ENCODE measurements around the gene SH3PXD2A.
A peak's percentile ranks its signal among the peaks of the same experiment; 100 is the strongest.

SH3PXD2A gene

DNA sequence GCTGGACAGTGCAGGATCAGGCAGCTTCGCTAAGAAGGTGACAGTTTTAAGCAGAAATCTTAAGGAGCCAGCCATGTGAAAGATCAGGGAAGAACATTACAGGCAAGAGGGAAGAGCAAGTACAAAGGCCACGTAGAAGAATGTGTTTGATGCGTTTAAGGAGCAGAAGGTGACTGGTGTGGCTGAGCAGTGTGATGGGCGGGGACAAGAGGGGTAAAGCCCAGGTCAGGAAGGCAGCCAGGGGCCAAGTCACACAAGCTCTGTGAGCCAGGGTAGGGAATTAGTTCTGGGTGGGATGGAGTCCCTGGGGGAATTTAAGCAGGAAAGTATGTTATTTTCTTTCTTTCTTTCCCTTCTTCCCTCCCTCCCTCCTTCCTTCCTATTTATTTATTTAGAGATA, 166.9 kb downstream of the SH3PXD2A start:
- TF ChIP-seq, protein P1, sequence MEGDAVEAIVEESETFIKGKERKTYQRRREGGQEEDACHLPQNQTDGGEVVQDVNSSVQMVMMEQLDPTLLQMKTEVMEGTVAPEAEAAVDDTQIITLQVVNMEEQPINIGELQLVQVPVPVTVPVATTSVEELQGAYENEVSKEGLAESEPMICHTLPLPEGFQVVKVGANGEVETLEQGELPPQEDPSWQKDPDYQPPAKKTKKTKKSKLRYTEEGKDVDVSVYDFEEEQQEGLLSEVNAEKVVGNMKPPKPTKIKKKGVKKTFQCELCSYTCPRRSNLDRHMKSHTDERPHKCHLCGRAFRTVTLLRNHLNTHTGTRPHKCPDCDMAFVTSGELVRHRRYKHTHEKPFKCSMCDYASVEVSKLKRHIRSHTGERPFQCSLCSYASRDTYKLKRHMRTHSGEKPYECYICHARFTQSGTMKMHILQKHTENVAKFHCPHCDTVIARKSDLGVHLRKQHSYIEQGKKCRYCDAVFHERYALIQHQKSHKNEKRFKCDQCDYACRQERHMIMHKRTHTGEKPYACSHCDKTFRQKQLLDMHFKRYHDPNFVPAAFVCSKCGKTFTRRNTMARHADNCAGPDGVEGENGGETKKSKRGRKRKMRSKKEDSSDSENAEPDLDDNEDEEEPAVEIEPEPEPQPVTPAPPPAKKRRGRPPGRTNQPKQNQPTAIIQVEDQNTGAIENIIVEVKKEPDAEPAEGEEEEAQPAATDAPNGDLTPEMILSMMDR (IDR thresholded peaks at IDR 0.05), result no peak

DNA sequence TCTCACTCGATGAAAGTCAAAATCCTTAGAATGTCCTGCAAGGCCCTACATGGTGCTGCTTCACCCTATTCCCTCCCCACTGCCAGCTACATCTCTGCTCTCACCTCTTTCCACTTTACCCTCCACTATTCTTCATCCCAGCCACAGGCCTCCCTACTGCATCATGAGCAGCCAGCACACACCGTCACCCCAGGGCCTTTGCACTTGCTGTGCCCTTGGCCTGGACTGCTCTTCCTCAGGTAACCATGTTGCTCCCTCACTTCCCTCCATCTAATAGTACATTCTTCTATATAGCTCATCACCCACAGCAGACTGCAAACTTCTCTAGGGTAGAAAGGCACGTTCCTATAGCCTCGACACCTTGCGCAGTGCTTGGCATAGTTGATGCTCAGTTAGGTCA, 167.7 kb downstream of the SH3PXD2A start:
- TF ChIP-seq, protein P1 (IDR thresholded peaks at IDR 0.05), result no peak

DNA sequence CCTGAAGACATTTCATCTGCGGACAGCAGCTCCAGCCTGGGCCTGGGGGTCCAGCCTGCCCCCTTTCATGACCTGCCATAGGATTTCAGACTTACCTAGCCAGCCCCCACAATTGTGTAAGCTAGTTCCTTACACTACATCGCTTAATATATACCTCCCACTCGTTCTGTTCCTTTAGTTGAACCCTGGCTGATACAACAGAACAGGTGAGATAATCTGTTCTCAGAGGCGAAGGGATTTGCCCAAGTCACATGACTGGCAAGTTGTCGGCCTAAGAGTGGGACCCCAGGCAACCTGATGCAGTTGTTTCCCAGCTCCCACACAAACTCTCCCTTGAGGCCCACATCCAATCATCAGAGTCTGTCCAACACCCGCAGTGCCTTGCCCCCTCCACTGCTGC, 168.2 kb downstream of the SH3PXD2A start:
- TF ChIP-seq, protein P1 (IDR thresholded peaks at IDR 0.05), result no peak

DNA sequence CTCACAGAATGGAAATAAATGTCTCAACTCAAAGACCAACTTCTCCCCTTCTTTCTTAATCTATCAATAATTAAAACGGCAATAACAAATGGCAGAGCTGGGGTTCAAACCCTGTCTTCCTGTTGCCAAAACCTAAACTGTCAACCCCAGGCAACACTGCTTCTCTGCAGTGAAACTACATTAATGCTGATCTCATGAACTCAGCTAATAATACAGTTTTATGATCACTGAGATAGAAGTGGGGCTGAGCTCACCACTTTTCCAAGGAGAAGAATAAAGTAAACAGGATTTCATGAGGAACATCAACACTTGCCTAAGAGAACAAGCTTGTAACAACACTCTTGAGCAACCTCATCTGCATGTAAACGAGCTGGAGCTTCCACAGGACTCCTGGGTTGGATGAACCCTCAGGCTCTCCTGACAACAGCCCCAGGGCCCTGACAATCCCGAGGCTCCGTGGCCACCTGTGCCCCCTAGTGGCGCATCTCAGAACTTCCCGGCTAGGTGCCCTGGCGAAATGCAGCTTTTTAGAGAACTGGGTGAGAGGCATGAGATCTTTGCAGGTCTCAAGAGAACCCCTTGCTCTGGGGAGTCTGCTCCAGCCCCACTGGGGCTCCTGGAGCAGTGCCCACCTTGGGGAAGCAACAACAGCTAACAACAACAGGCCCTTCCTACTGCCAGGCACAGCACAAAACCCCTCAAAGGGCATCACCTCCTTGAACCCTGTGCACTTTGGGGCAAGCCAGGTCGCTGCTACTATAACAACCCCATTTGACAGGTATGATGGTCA, 169.3 kb downstream of the SH3PXD2A start:
- TF ChIP-seq, protein P1 (IDR thresholded peaks at IDR 0.05), result peak; percentile 96

DNA sequence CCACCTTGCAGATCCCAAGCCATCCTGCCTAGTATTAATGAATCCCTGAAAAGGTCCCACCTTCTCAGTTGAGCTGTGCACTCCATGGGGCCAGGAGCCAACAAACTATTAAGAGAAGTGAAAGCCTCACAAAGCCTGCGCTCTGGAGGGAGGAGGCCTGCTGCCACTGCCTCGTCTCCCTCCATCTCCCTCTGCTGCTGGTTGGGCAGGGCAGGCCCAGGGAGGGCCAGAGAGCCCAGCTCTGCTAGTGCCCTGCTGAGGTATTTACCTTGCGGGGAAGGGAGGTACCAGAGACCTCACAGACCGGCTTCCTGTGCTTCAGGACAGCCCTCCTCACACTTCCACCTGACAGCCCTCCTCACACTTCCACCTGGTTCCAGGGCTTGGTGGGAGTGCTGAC, 171.5 kb downstream of the SH3PXD2A start:
- TF ChIP-seq, protein P1 (IDR thresholded peaks at IDR 0.05), result no peak

DNA sequence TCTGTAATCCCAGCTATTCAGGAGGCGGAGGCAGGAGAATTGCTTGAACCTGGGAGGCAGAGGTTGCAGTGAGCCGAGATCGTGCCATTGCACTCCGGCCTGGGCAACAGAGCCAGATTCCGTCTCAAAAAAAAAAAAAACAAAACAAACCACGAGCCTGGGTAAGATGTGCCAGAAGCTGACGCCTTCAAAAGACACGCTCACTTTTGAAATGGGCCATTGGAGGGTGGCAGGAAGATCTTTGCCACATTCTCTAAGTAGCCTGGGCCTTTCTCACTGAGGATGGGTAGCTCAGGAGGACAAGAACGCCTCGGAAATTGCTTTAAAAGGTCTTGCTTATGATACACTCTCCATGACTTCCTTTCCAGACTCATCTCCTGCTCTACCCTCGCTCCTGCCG, 172.7 kb downstream of the SH3PXD2A start:
- TF ChIP-seq, protein P1 (IDR thresholded peaks at IDR 0.05), result no peak

DNA sequence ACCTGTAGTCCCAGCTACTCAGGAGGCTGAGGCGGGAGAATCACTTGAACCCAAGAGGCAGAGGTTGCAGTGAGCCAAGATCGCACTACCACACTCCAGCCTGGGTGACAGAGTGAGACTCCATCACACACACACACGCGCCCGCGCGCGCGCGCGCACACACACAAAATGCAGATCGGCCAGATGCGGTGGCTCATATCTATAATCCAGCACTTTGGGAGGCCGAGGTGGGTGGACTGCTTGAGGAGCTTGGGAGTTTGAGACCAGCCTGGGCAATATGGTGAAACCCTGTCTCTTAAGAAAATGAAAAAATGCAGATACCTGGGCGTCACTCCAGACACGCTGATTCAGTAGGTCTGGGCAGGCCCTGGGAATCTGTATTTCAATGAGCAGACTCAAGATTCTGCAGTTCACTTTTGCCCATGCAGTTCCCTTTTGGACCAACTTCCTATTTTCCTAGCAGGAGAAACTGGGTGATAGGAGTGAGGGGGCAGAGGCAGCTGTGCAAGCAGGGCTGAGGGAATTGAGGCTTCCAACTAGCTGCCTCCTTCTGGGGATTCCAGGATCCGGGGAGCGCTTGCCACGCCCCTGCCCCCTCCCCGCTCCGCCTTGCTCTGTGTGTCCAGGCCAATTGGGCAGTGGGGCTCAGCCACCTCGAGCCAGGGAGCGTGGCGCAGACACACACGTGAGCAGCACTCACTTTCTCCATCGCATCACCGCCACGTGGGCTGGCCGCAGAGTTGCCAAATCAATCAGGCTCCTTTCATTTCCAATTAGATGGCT, 173.6 kb downstream of the SH3PXD2A start:
- TF ChIP-seq, protein P1 (IDR thresholded peaks at IDR 0.05), result no peak
